Panc1 (cell line): Measurements from ENCODE around the gene ZNF92. TPM values are rescaled to one million over a fixed set of nuclear protein-coding genes. Genes with fewer than 3 reads are reported as not detected.
"Not testable (repeated sequence)": the region's sequence is repeated elsewhere in the genome, so short reads cannot be mapped to it uniquely, and the experiment has no call there.

Experiments used
- ATAC-seq: fragments of 200-7000 bp; cut with Tn5 transposase; 2 replicates; pipeline ENCODE4 v1.9.1; 2020; ENCODE audit warnings: mild to moderate bottlenecking, moderate library complexity
- BruUV-seq: library from RNA; stranded (reverse); fragments of 400-500 nt; replicated peaks from 2 replicates; lab custom pipeline; 2021; lab: Mats Ljungman, UMichigan
- CTCF ChIA-PET: fragments of 300-600 bp; sonication (Branson Sonifier 250); formaldehyde crosslinking; loops from one replicate; lab custom pipeline; 2022; ENCODE audit warnings: antibody characterized with exemption; lab: Charles Lee
- POLR2A ChIA-PET: fragments of 300-600 bp; sonication (Branson Sonifier 250); formaldehyde crosslinking; loops from one replicate; lab custom pipeline; 2022; ENCODE audit warnings: antibody characterized with exemption; lab: Charles Lee
- DNase-seq: peaks from one replicate; pipeline ENCODE4 v3.0.0-alpha.2; 2010; ENCODE audit warnings: low read depth, low spot score
- H3K27ac ChIP-seq: 2 replicates; pipeline ENCODE4 v1.5.1; 2011; ENCODE audit warnings: mild to moderate bottlenecking, low read length, inconsistent platforms
- H3K27me3 ChIP-seq: fragments of 200-500 bp; sonication (Bioruptor generic); 2 replicates; pipeline ENCODE4 v1.6.0; 2014; ENCODE audit warnings: low read length, inconsistent platforms; ENCODE audit not compliant: control insufficient read depth, insufficient read depth
- H3K36me3 ChIP-seq: fragments of 200-500 bp; sonication (Bioruptor generic); 2 replicates; pipeline ENCODE4 v1.5.1; 2014; ENCODE audit warnings: inconsistent platforms, mild to moderate bottlenecking, low read length, moderate library complexity; ENCODE audit not compliant: control insufficient read depth, insufficient read depth
- H3K4me1 ChIP-seq: 2 replicates; pipeline ENCODE4 v1.5.1; 2011; ENCODE audit warnings: inconsistent platforms, mild to moderate bottlenecking, low read length, moderate library complexity; ENCODE audit not compliant: control insufficient read depth, insufficient read depth
- H3K4me3 ChIP-seq, 2 experiments: 2 replicates each; pipeline ENCODE4 v1.5.1; 2011 to 2012; ENCODE audit warnings: low read depth in 2 of 2, low read length in 2 of 2, mild to moderate bottlenecking in 2 of 2, inconsistent platforms in 1 of 2, moderate library complexity in 1 of 2
- H3K9me3 ChIP-seq: fragments of 200-500 bp; sonication (Bioruptor generic); 2 replicates; pipeline ENCODE4 v1.5.1; 2014; ENCODE audit warnings: low read depth, mild to moderate bottlenecking, inconsistent platforms, low read length, moderate library complexity; ENCODE audit not compliant: control insufficient read depth, insufficient read depth
- CTCF ChIP-seq: fragments of 450-650 bp; IDR thresholded peaks from 2 replicates; pipeline ENCODE4 v1.5.1; 2017; ENCODE audit warnings: mild to moderate bottlenecking
- POLR2AphosphoS5 ChIP-seq: IDR thresholded peaks from 2 replicates; pipeline ENCODE4 v1.6.1; 2012; ENCODE audit warnings: mild to moderate bottlenecking, low read depth, low read length, moderate library complexity
- REST ChIP-seq, 2 experiments: IDR thresholded peaks; 2 replicates each; pipeline ENCODE4 v1.6.1; 2011 to 2012; ENCODE audit warnings: low read depth in 2 of 2, control low read depth in 1 of 2, low read length in 1 of 2, mild to moderate bottlenecking in 1 of 2, moderate library complexity in 1 of 2; ENCODE audit not compliant: insufficient read depth in 1 of 2
- SIN3A ChIP-seq: IDR thresholded peaks from 2 replicates; pipeline ENCODE4 v1.6.1; 2012; ENCODE audit warnings: low read depth, mild to moderate bottlenecking, low read length, moderate library complexity, borderline replicate concordance; ENCODE audit not compliant: insufficient read depth
- TCF7L2 ChIP-seq: IDR thresholded peaks from 2 replicates; pipeline ENCODE4 v1.6.1; 2011; ENCODE audit warnings: mild to moderate bottlenecking, low read depth, low read length, inconsistent platforms
- in situ Hi-C: cut with HindIII; loops from 2 replicates; pipeline ENCODE4 v1.10.0; 2016; ENCODE audit warnings: low sequenced_read_pairs, low pct_unique_long_range_greater_than_20kb
- intact Hi-C: fragments of 100-400 bp; cut with micrococcal nuclease; formaldehyde crosslinking; loops from one replicate; pipeline ENCODE4 v1.10.0; 2022; ENCODE audit not compliant: unreplicated experiment
- total RNA-seq: library from RNA; stranded (reverse); gene quantifications from one replicate; pipeline ENCODE4 v1.2.1, GENCODE V29; 2021; ENCODE audit not compliant: unreplicated experiment

ZNF92 gene
- total RNA-seq, 1 experiment from 2014 or later = 10.7 TPM

DNA sequence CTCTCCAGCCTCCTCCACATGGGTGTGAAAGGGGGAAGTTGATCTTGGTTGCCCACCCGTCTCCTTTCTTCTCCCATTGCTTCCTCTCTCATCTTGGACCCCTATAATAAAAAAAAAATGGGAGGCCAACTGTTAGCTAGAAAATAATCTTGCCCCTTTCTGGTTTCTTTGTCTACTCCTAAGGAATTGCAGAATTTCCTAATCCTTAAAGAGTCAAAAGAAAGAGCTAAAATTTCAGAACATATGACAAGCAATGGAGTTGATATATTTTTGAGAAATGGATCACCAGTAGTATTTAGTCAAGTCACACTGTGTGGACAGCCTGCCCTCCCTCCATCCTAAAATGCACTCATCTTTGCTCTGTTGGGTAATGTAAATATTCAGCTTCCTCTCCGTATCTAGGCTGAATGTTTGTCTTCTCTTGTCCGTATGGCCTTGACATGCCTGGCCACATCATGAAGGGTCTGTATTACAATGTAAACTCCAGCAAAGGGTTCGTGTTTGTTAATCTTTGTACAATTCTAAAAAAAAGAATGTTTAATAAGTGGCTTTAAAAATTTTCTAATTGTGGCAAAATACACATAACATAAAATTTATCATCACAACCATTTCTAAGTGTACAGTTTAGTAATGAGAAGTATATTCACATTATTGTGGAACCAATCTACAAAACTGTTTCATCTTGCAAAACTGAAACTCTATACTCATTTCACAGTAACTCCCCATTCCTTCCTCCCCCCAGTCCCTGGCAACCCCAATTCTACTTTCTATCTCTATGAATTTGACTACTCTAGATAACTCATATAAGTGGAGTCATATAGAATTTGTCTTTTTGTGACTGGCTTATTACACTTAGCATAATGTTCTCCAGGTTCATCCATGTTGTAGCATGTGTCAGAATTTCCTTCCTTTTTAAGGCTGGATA, 71.5 kb downstream of the ZNF92 start:
- no peak for TF ChIP-seq CTCF
- TF ChIP-seq SIN3A = no peak
- H3K27ac ChIP-seq = no peak overlapping the region
- no peak for DNase-seq
- no peaks in the 10 kb centered on the region for H3K36me3 ChIP-seq
- BruUV-seq = no TSS peak
- ChIA-PET CTCF (no interaction called here), POLR2A (no interaction called here)
- ATAC-seq = no peak
- peaks cover 2% of the 10 kb centered on the region for H3K27me3 ChIP-seq
- no peak overlapping the region for H3K4me3 ChIP-seq
- in situ Hi-C loops = no loop called here
- intact Hi-C loops = no loop called here
- H3K4me1 ChIP-seq = no peaks in the 10 kb centered on the region
- H3K9me3 ChIP-seq = no peaks in the 10 kb centered on the region

DNA sequence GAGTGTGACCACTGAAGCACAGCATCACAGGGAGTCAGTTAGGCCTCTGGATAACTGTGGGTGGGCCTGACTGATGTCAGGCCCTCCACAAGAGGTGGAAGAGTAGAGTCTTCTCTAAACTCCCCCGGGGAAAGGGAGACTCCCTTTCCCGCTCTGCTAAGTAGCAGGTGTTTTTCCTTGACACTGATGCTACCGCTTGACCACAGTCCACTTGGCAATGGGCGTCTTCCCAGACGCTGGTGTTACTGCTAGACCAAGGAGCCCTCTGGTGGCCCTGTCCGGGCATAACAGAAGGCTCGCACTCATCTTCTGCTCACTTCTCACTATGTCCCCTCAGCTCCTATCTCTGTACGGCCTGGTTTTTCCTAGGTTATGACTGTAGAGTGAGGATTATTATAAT, 73.4 kb downstream of the ZNF92 start:
- ATAC-seq, H3K4me1 ChIP-seq, intact Hi-C loops, H3K4me3 ChIP-seq, BruUV-seq, CTCF ChIA-PET, POLR2A ChIA-PET, H3K9me3 ChIP-seq, in situ Hi-C loops, H3K36me3 ChIP-seq, H3K27me3 ChIP-seq, H3K27ac ChIP-seq, DNase-seq: not testable (repeated sequence)
- TF ChIP-seq CTCF = peak; percentile 65

- no peak overlapping the region for H3K4me3 ChIP-seq
- H3K27ac ChIP-seq = no peak overlapping the region
- H3K4me1 ChIP-seq = no peaks in the 10 kb centered on the region
- no peaks in the 10 kb centered on the region for H3K36me3 ChIP-seq
- intact Hi-C loops = no loop called here
- POLR2A ChIA-PET = no interaction called here
- peaks cover 2% of the 10 kb centered on the region for H3K27me3 ChIP-seq
- CTCF ChIA-PET = no interaction called here
- TF ChIP-seq POLR2AphosphoS5 (no peak), CTCF (no peak), TCF7L2 (no peak), REST (IDR thresholded peaks at IDR 0.05; ENCODE audit: insufficient read depth in 1 of 2, low read depth in 2 of 2, low read length in 1 of 2) (no peak), SIN3A (no peak)
- ATAC-seq (no peak), DNase-seq (no peak)
- no TSS peak for BruUV-seq
- H3K9me3 ChIP-seq = no peaks in the 10 kb centered on the region
- in situ Hi-C loops = no loop called here
These were observed 75.3 kb downstream of the ZNF92 start for GRCh38 chr7:65448816-65449504.
